SK-N-MC (cell line): ENCODE measurements around the gene SCGB2A2.

Experiments used
- EZH2 ChIP-seq: fragments of 200-600 bp; sonication (generic); IDR thresholded peaks from one replicate; pipeline ENCODE4 v1.6.1; 2017; ENCODE audit warnings: antibody characterized with exemption
- POLR2AphosphoS5 ChIP-seq: IDR thresholded peaks from 2 replicates; pipeline ENCODE4 v1.6.1; 2012; ENCODE audit warnings: mild to moderate bottlenecking, low read depth, low read length, borderline replicate concordance

DNA sequence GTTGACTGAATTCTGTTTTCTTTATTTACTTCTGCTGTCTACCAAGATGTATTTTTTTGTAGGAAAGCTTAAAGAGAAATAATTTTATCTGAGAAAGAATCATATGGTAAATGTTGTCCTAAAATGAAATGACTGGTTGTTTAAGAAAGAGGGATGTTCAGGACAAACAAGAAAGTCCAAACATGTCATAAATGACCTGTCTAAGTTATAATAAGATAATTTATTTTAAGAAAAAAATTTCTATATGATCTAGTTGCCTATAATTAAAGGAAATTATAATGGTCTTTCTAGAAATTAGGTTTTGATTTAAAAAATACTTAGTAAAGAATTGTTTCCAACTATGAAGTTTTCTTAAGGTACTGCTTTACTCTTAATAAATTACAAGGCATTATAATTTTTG, 10.5 kb downstream of the SCGB2A2 start:
- TF ChIP-seq EZH2: no peak
- TF ChIP-seq POLR2AphosphoS5: no peak
